A673 (cell line): ENCODE measurements around the gene GRPEL2. TPM values are rescaled to one million over a fixed set of nuclear protein-coding genes. Genes with fewer than 3 reads are reported as not detected.

Source experiments
- BruUV-seq: library from RNA; stranded (reverse); fragments of 400-500 nt; replicated peaks from 2 replicates; lab custom pipeline; 2021; lab: Mats Ljungman, UMichigan
- CTCF ChIA-PET: fragments of 300-600 bp; sonication (Branson Sonifier 250); formaldehyde crosslinking; loops from one replicate; lab custom pipeline; 2022; ENCODE audit warnings: antibody characterized with exemption; lab: Charles Lee
- POLR2A ChIA-PET: fragments of 300-600 bp; sonication (Branson Sonifier 250); formaldehyde crosslinking; loops from one replicate; lab custom pipeline; 2022; ENCODE audit warnings: antibody characterized with exemption; ENCODE audit not compliant: low non-redundant PET; lab: Charles Lee
- DNase-seq: peaks from one replicate; pipeline ENCODE4 v3.0.0-alpha.2; 2015; ENCODE audit warnings: low spot score
- H3K27ac ChIP-seq: fragments of 200-600 bp; sonication (generic); 2 replicates; pipeline ENCODE4 v1.5.1; 2016; ENCODE audit warnings: mixed run types, low read depth, mild to moderate bottlenecking, mixed read lengths, antibody characterized with exemption, low read length; ENCODE audit not compliant: poor library complexity, severe bottlenecking
- H3K27me3 ChIP-seq: fragments of 200-600 bp; sonication (generic); replicated peaks from 2 replicates; pipeline ENCODE4 v1.6.1; 2017; ENCODE audit warnings: mixed run types, low read depth, mild to moderate bottlenecking, mixed read lengths, antibody characterized with exemption, low read length; ENCODE audit not compliant: insufficient read depth, poor library complexity
- H3K36me3 ChIP-seq: fragments of 200-600 bp; sonication (generic); 2 replicates; pipeline ENCODE4 v1.6.1; 2016; ENCODE audit warnings: mixed run types, mild to moderate bottlenecking, mixed read lengths, antibody characterized with exemption, low read length; ENCODE audit not compliant: insufficient read depth, poor library complexity, severe bottlenecking
- H3K4me1 ChIP-seq: fragments of 200-600 bp; sonication (generic); 2 replicates; pipeline ENCODE4 v1.6.1; 2017; ENCODE audit warnings: mixed run types, mild to moderate bottlenecking, mixed read lengths, antibody characterized with exemption, low read length; ENCODE audit not compliant: insufficient read depth, poor library complexity, severe bottlenecking
- H3K4me3 ChIP-seq: fragments of 200-600 bp; sonication (generic); 2 replicates; pipeline ENCODE4 v1.5.1; 2016; ENCODE audit warnings: low read depth, mixed run types, mild to moderate bottlenecking, mixed read lengths, low read length; ENCODE audit not compliant: poor library complexity, severe bottlenecking
- H3K9me3 ChIP-seq: fragments of 200-600 bp; sonication (generic); 2 replicates; pipeline ENCODE4 v1.6.1; 2016; ENCODE audit warnings: mixed run types, low read depth, mild to moderate bottlenecking, mixed read lengths, antibody characterized with exemption, low read length; ENCODE audit not compliant: poor library complexity, severe bottlenecking
- CTCF ChIP-seq: fragments of 300-800, 200-600 bp; sonication (generic); conservative IDR thresholded peaks from 2 replicates; pipeline ENCODE4 v1.5.1; 2017; ENCODE audit warnings: low read depth, mild to moderate bottlenecking, antibody characterized with exemption, low read length, moderate library complexity, mixed read lengths
- EZH2 ChIP-seq: fragments of 200-600 bp; sonication (generic); IDR thresholded peaks from 2 replicates; pipeline ENCODE4 v1.6.1; 2017; ENCODE audit warnings: borderline replicate concordance, low read depth, mild to moderate bottlenecking, mixed read lengths, antibody characterized with exemption, low read length; ENCODE audit not compliant: poor library complexity, severe bottlenecking
- intact Hi-C: fragments of 100-400 bp; cut with micrococcal nuclease; formaldehyde crosslinking; loops from one replicate; pipeline ENCODE4 v1.10.0; 2022; ENCODE audit not compliant: unreplicated experiment
- total RNA-seq: library from RNA; stranded (reverse); gene quantifications from 2 replicates; pipeline ENCODE4 v1.2.3, GENCODE V29; 2021

Gene GRPEL2
- total RNA-seq, 1 experiment from 2014 or later, result 33.2 TPM

GRCh38 chr5:149348518-149348917 is 3.2 kb downstream of the GRPEL2 start:
- no TSS peak for BruUV-seq
- Histone ChIP-seq H3K36me3 (peaks cover 66% of the 10 kb centered on the region), H3K4me1 (peaks cover 4% of the 10 kb centered on the region), H3K27me3 (no peaks in the 10 kb centered on the region), H3K27ac (no peak overlapping the region), H3K4me3 (no peak overlapping the region), H3K9me3 (no peaks in the 10 kb centered on the region)
- CTCF ChIA-PET, result no interaction called here
- intact Hi-C loops, result no loop called here
- POLR2A ChIA-PET, result no interaction called here
- TF ChIP-seq EZH2 (no peak), CTCF (no peak)
- no peak for DNase-seq

GRCh38 chr5:149349382-149349781 is 4.1 kb downstream of the GRPEL2 start:
- peaks cover 74% of the 10 kb centered on the region for H3K36me3 ChIP-seq
- no peak for DNase-seq
- CTCF ChIA-PET, result no interaction called here
- H3K4me3 ChIP-seq, result no peak overlapping the region
- no peak overlapping the region for H3K27ac ChIP-seq
- intact Hi-C loops, result no loop called here
- POLR2A ChIA-PET, result no interaction called here
- H3K27me3 ChIP-seq, result no peaks in the 10 kb centered on the region
- no peaks in the 10 kb centered on the region for H3K9me3 ChIP-seq
- TF ChIP-seq EZH2 (no peak), CTCF (no peak)
- BruUV-seq, result no TSS peak
- peaks cover 4% of the 10 kb centered on the region for H3K4me1 ChIP-seq

- H3K4me1 ChIP-seq, result peaks cover 1% of the 10 kb centered on the region
- no peak for DNase-seq
- ChIA-PET POLR2A (no interaction called here), CTCF (no interaction called here)
- H3K36me3 ChIP-seq, result peaks cover 75% of the 10 kb centered on the region
- no peaks in the 10 kb centered on the region for H3K27me3 ChIP-seq
- H3K9me3 ChIP-seq, result no peaks in the 10 kb centered on the region
- intact Hi-C loops, result no loop called here
- H3K27ac ChIP-seq, result no peak overlapping the region
- H3K4me3 ChIP-seq, result no peak overlapping the region
- no TSS peak for BruUV-seq
- TF ChIP-seq EZH2 (no peak), CTCF (no peak)
Measured at GRCh38 chr5:149352169-149352568, 6.9 kb downstream of the GRPEL2 start.
